ENCODE data around the gene BORCS5.
A peak's percentile ranks its signal among the peaks of the same experiment; 100 is the strongest.

BORCS5 gene

DNA sequence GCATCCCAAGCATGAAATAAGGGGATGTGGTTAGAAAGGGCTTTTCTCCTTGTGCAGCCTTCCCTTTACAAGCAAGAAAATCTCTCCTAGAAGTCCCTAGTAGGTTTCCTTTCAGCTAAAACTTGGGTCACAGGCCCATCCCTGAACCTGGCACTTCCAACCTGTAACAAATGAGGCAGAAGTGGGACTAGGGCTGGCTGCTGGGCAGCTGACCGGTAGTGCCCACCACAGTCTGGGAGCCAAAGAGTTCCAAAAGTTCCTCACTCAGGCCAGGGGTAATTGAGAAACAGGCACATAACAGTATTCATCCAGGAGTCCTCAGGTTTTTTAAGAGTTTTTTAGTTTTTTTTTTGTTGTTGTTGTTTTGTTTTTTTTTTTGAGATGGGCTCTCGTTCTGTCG lies 30.6 kb upstream of the BORCS5 start:
- H3K4me2 ChIP-seq (ENCODE audit: low read depth, low read length, poor library complexity, severe bottlenecking) = no peak overlapping the region
- no peak overlapping the region for H2AFZ ChIP-seq (ENCODE audit: low read length)
- H3K79me2 ChIP-seq (ENCODE audit: insufficient read depth, low read length) = no peaks in the 10 kb centered on the region
- H3K36me3 ChIP-seq (ENCODE audit: insufficient read depth, low read length) = no peaks in the 10 kb centered on the region
- no peaks in the 10 kb centered on the region for H3F3A ChIP-seq (ENCODE audit: low read depth)
- no peaks in the 10 kb centered on the region for H3K27me3 ChIP-seq (ENCODE audit: insufficient read depth, low read length, poor library complexity, severe bottlenecking)
- no peaks in the 10 kb centered on the region for H3K4me1 ChIP-seq (ENCODE audit: insufficient read depth, low read length, poor library complexity, severe bottlenecking)
- H4K20me1 ChIP-seq (ENCODE audit: insufficient read depth, low read length, poor library complexity, severe bottlenecking) = no peaks in the 10 kb centered on the region
- H3K4me3 ChIP-seq (ENCODE audit: low read length, poor library complexity, severe bottlenecking) = no peak overlapping the region
- no peak overlapping the region for H3K9ac ChIP-seq (ENCODE audit: low read depth, low read length, poor library complexity, severe bottlenecking)
- H3K9me3 ChIP-seq (ENCODE audit: insufficient read depth, low read depth, low read length) = no peaks in the 10 kb centered on the region
- TF ChIP-seq EZH2phosphoT487 (IDR thresholded peaks at IDR 0.05; ENCODE audit: borderline replicate concordance) (no peak), CTCF (conservative IDR thresholded peaks at IDR 0.05; ENCODE audit: low read length) (no peak)
- H3K9me2 ChIP-seq (replicated peaks; ENCODE audit: low read depth, low read length) = no peaks in the 10 kb centered on the region

GRCh38 chr12:12327802-12328201 lies 29.1 kb upstream of the BORCS5 start:
- no peak overlapping the region for H3K4me2 ChIP-seq (ENCODE audit: low read depth, low read length, poor library complexity, severe bottlenecking)
- H3K9me3 ChIP-seq (ENCODE audit: insufficient read depth, low read depth, low read length) = no peaks in the 10 kb centered on the region
- H3F3A ChIP-seq (ENCODE audit: low read depth) = no peaks in the 10 kb centered on the region
- TF ChIP-seq CTCF (conservative IDR thresholded peaks at IDR 0.05; ENCODE audit: low read length) (peak; percentile 64), EZH2phosphoT487 (IDR thresholded peaks at IDR 0.05; ENCODE audit: borderline replicate concordance) (no peak)
- no peak overlapping the region for H3K4me3 ChIP-seq (ENCODE audit: low read length, poor library complexity, severe bottlenecking)
- H3K4me1 ChIP-seq (ENCODE audit: insufficient read depth, low read length, poor library complexity, severe bottlenecking) = no peaks in the 10 kb centered on the region
- H3K9me2 ChIP-seq (replicated peaks; ENCODE audit: low read depth, low read length) = no peaks in the 10 kb centered on the region
- H2AFZ ChIP-seq (ENCODE audit: low read length) = peak overlapping the region; percentile 77; the same call in 1 of the 2 replicates
- H3K27me3 ChIP-seq (ENCODE audit: insufficient read depth, low read length, poor library complexity, severe bottlenecking) = no peaks in the 10 kb centered on the region
- H4K20me1 ChIP-seq (ENCODE audit: insufficient read depth, low read length, poor library complexity, severe bottlenecking) = no peaks in the 10 kb centered on the region
- H3K79me2 ChIP-seq (ENCODE audit: insufficient read depth, low read length) = no peaks in the 10 kb centered on the region
- H3K36me3 ChIP-seq (ENCODE audit: insufficient read depth, low read length) = no peaks in the 10 kb centered on the region
- no peak overlapping the region for H3K9ac ChIP-seq (ENCODE audit: low read depth, low read length, poor library complexity, severe bottlenecking)

GRCh38 chr12:12331244-12331771 lies 25.6 kb upstream of the BORCS5 start:
- Histone ChIP-seq H3K9ac (ENCODE audit: low read depth, low read length, poor library complexity, severe bottlenecking) (no peak overlapping the region), H3K36me3 (ENCODE audit: insufficient read depth, low read length) (no peaks in the 10 kb centered on the region), H3K27me3 (ENCODE audit: insufficient read depth, low read length, poor library complexity, severe bottlenecking) (no peaks in the 10 kb centered on the region), H3K9me3 (ENCODE audit: insufficient read depth, low read depth, low read length) (no peaks in the 10 kb centered on the region), H3K9me2 (replicated peaks; ENCODE audit: low read depth, low read length) (no peaks in the 10 kb centered on the region), H3K4me2 (ENCODE audit: low read depth, low read length, poor library complexity, severe bottlenecking) (no peak overlapping the region), H3K4me1 (ENCODE audit: insufficient read depth, low read length, poor library complexity, severe bottlenecking) (no peaks in the 10 kb centered on the region), H4K20me1 (ENCODE audit: insufficient read depth, low read length, poor library complexity, severe bottlenecking) (no peaks in the 10 kb centered on the region), H2AFZ (ENCODE audit: low read length) (no peak overlapping the region), H3K79me2 (ENCODE audit: insufficient read depth, low read length) (no peaks in the 10 kb centered on the region), H3K4me3 (ENCODE audit: low read length, poor library complexity, severe bottlenecking) (no peak overlapping the region), H3F3A (ENCODE audit: low read depth) (no peaks in the 10 kb centered on the region)
- no peak for TF ChIP-seq EZH2phosphoT487 (IDR thresholded peaks at IDR 0.05; ENCODE audit: borderline replicate concordance)
- TF ChIP-seq CTCF (conservative IDR thresholded peaks at IDR 0.05; ENCODE audit: low read length) = no peak

All from Loucy (cell line).